ENCODE data around the gene SLC43A1.

DNA sequence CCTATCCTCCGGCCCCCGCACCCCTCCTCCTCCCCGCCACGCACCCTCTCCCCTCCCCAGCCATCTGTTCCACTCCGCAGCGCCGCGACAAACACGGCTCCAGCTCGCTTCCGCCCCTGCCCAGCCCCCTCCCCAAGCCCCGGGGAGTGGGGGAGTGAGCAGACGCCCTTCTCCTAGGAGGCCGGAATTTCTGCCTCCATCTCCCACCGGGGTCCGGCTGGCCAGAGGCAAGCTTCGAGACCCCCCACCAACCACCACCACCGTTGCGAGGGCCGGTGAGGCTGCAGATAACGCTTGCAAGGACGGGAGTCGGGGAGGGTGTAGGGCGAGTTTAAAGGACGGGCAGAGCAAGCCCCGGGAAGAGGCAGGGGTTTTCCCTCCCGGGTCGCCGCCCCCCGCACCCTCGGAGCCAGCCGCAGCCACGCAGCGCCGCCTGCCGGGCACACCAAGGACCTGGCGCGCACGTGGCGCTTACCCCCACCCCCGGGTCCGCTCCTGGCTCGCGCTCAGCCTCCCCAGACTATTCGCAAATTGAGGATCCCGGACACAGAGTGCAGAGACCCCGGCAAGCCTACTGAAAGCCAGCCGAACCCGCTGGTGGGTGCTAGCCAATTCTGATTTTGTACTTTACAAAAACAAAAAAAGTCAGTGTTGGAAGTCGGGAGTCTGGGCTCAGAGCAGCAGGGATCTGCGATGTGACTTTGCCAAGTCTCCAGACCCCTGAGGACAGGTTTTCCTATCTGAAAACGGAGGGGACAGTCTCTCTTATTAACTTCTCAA, 32.5 kb downstream of the SLC43A1 start:
- TF ChIP-seq, protein P1, sequence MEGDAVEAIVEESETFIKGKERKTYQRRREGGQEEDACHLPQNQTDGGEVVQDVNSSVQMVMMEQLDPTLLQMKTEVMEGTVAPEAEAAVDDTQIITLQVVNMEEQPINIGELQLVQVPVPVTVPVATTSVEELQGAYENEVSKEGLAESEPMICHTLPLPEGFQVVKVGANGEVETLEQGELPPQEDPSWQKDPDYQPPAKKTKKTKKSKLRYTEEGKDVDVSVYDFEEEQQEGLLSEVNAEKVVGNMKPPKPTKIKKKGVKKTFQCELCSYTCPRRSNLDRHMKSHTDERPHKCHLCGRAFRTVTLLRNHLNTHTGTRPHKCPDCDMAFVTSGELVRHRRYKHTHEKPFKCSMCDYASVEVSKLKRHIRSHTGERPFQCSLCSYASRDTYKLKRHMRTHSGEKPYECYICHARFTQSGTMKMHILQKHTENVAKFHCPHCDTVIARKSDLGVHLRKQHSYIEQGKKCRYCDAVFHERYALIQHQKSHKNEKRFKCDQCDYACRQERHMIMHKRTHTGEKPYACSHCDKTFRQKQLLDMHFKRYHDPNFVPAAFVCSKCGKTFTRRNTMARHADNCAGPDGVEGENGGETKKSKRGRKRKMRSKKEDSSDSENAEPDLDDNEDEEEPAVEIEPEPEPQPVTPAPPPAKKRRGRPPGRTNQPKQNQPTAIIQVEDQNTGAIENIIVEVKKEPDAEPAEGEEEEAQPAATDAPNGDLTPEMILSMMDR (IDR thresholded peaks at IDR 0.05): peak; percentile 27 to 58 (median 50)
- TF ChIP-seq POLR2A (IDR thresholded peaks at IDR 0.05): no peak
